SKM-1 treated with dmso at 0.1 percent for 144 hours (cell line): ENCODE measurements around the gene RHBDL3.
A peak's percentile ranks its signal among the peaks of the same experiment; 100 is the strongest.
"Not testable (repeated sequence)": the region's sequence is repeated elsewhere in the genome, so short reads cannot be mapped to it uniquely, and the experiment has no call there.

Experiments
- DNase-seq: peaks from one replicate; lab custom pipeline; 2025; ENCODE audit not compliant: unreplicated experiment; lab: John Stamatoyannopoulos, UW

Gene RHBDL3

DNA sequence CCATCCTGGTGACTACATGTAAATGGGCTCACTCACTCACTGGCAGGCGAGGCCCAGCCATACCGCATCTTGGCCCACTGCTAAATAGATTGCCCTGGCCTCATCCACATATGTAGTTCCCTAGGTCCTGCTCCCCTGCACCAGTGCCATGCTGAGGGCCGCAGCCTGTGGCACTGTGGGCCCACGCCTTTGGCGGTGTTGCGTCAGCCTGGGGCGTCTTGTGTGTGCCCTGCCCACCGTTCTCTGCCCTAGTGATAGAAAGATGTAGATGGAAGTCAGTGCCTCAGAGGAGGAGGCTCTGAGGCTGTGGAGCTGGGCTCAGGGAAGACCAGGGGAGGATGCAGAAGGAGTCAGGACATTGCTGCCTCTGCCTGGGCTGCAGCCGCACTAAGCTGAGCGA is 57.4 kb downstream of the RHBDL3 start:
- no peak for DNase-seq

DNA sequence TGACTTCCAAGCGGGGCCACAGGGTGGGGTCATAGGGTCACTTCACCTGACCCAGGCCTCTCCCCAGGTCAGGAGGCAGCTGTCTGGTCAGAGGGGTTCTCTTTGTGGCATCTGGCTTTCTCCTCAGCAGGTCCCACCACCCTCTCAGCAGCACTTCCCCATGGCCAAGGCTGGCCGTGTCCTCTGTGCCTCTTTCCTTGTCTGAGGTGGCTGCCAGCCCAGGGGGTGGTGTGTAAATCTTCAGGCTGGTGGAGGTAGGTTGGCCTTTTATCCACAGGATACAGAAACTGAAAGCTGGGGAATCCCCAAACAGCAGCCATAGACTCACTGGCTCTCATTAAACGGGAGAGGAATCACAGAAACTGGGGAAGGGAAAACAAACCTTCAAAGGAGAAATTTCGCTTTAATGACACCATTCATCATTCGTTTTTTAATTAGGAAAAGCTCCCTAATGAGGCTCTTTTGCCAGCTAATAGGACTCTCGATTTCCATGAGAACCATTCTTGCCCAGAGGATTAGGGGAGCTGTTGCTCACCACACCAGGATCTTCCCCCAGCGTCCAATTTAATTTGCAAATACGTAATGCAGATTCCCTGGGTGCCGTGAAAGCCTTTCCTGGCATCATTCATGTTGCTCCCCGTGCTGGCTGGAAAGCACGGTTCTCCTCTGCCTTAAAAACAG is 58.3 kb downstream of the RHBDL3 start:
- no peak for DNase-seq

DNA sequence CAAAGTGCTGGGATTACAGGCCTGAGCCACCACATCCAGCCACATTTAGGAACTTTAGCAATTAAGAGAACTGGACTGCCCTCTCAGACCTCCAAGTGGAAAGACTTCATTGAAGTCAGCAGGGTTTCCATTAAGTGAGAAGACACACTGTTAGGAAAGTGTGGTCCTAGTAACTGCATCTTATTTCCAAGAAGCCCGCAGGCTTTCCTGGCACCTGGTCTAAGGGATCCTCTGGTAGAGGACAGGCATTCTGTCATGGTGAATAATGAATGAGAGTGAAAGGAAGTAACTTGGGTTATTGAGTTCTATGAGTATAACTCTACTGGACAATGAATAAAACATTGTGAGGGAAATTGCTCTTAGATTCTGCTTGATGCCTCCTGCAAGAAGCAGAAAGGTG is 62.3 kb downstream of the RHBDL3 start:
- DNase-seq = no peak

DNA sequence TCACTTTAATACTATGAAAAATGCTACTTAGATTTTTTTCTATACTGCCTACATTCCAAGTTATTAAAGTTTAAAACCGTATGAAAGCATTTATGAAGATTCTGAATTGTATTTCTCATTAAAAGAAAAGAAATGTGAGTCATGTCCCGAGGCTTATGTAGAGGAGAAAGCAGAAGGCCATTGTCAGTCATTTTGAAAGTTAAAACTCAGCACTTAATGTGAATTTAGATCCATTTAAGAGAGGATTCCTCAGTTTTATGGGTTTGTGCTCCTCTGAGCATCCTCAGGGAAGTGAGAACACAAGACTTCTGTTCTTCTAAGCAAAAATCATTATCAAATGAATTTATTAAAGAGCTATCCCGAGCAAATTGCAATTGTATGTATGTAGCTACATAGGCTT is 64.5 kb downstream of the RHBDL3 start:
- no peak for DNase-seq

DNA sequence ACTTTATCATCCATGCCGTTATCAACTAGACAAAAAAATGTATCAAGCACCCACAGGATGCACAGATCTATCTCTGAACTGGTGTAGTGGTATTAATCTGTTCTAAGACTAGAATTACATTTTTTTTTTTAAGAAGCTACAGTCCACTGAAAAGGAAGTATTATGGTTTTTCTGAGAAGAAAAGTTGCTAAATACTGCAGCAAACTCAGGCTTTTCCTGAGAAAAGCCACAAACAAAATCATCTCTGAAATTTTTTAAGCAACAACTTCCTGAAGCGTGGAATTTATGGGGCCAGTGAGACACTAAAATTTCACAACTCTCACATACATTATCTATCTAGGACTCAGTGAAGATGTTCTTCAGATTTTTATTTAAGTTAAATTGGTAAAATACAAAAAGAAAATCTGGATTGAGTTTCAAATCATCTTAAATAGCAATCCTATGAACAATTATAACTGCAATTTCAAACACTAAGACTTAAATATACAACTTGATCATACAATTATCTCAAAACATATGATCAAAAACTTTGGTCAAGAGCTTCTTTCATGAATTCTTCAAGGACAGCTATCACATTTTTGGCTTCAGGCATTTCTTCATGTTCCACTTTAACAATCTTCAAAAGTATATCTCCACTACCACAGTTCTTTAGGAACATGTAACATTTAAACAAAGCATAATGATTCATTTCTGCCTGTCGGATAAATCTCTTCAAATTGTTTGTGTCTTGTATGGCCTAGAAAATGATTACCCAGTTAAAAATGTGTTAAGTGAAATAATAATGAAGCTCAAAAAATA is 65.8 kb downstream of the RHBDL3 start:
- peak; percentile 32 for DNase-seq

DNA sequence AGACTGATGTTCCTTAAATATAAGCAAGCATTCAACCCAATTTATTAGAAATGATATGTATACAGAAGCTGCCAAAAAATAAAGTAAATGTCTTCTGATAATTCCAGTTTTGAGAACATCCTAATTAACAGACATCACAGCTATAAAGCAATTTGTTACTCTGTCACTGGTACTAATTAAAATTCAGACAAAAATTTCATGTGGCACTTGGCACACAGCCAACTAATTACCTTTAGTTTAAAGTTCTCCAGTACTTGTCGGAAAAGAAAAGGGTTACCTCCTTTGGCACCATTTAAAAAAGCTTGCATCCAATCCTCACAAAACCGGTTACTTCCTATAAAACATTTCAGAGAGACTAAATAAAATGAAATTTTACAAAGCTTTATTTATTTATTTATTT is 67.6 kb downstream of the RHBDL3 start:
- no peak for DNase-seq

DNA sequence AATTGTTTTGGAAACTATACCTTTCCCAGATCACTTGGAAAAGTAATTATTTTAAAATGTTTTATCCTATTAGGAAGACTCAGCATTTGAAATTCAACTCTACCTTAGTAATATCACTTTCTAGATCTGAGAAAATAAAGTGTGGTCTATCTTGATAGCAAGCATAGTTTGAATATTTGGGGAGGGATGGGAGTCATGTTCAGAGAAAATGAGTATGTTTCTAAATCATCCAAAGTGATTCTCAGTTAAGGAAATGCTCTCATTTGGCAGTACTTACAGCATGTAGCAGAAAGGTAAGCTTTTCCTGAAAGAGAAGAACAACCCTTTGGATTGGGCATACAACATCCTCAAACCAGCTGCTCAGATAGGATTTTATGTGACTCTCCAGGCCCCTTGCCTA is 69.4 kb downstream of the RHBDL3 start:
- no peak for DNase-seq

DNA sequence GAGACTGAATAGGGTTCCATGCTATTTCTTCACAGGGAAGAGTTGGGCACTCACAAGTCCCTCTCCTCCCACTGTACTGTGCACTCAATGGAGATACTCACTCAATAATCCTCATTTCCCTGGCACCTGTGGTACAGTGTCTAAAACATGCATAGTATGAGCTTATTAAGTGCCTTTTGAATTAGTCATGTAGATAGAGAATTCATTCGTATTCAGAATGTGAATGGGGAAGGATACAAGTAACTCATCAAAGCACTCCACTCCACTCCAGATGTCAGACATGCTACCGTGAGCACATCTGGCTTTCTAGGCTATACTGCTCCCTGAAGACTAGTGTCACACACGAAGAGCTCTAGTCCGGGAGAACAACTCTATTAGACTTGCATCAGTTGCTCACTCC is 70.1 kb downstream of the RHBDL3 start:
- no peak for DNase-seq

DNA sequence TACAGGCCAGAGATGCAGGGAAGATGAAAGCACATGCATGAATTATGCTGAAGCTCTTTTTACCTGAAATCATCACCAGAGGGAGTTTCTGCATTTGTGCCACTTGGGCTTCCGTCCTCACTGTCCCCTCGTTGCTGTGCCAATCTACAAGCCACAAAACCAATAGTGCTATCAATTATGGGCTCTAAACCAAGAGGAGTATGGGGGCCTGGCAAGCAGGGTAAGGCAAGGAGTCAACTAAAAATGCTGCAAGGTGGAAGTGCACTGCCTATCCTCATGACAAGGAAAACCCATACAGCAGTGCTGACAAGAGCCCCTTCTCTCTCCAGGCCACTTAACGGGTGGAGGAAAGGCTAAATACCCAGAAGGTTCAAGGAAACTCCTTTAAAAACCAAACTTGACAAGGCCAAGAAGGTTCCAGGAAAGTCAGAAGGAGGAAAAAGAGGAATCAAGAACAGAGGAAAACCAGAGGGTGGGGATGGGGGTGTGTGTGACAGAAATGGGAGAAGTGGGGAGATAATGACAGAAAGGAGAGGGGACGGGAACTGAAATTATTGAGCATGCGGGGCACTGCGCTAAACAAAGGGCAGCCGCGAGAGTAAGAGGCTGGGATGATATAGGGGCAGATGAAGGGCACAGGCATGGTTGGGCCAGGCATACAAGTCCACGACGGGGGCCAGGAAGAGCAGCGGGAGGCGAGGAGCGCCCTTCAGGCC is 75.7 kb downstream of the RHBDL3 start:
- no peak for DNase-seq

DNA sequence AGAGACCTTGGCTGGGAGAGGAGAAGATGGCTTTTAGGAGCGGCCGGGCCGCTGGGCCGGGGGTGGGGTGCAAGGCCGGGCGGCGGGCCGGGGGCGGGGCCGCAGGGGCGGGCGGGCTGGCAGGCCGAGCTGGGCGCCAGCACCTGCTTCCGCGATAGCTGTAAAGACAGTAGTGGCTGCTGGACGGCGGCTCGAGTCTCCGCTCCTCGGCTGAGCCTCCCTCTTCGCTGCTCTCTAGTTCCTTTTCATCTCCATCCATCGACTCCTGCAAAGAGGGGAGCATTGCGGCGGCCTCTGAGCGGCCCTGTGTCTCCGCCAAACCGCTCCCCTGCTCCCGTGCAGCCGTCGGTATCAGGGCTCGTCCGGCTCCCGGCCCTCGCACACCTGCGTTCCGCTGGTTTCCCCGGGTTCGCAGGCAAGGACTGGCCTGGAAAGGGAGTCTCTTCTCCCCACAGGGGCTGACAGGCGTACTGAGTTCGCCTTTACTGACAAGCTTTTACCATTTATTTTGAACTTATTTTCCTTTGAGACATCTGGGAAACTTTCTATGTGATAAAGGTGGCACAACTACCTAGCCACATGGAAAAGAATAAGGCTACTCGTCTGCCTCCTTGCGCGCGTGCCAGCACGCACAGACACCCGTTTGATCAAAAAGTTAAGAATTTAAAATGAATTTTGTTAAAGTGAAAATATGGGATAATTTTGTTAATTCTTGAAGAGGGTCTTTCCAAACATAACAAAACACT is 76.4 kb downstream of the RHBDL3 start, which contains the start of gene C17orf75:
Gene C17orf75, minus strand, starts transcription at position 317 of the 746 bp plus-strand sequence. Its CDS starts 34 bp downstream, at position 283.
- peak; percentile 45 for DNase-seq

DNA sequence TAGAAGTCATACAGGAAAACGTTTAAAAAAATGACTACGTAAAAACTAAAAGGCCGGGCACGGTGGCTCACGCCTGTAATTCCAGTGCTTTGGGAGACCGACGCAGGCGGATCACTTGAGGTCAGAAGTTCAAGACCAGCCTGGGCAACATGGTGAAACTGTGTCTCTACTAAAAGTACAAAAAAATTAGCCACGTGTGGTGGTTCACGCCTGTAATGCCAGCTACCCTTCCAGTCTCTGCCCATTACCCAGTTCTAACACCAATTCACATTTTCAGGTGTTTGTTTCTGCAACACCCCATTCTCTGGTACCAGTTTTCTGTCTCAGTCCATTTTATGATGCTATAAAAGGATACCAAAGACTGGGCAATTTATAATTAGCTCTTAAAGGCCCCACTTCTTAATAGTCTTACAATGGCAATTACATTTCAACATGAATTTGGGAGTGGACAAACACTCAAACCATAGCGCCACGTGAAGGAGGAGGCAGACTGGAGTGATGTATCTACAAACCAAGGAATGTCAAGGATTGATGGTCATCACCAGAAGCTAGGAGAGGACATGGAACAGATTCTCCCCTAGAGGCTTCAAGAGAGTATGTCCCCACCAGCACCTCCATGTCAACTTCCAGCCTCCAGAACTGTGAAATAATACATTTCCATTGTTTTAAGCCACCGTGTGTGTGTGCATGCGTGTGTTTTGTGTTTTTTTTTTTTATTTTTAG is 77.1 kb downstream of the RHBDL3 start:
- no peak for DNase-seq

DNA sequence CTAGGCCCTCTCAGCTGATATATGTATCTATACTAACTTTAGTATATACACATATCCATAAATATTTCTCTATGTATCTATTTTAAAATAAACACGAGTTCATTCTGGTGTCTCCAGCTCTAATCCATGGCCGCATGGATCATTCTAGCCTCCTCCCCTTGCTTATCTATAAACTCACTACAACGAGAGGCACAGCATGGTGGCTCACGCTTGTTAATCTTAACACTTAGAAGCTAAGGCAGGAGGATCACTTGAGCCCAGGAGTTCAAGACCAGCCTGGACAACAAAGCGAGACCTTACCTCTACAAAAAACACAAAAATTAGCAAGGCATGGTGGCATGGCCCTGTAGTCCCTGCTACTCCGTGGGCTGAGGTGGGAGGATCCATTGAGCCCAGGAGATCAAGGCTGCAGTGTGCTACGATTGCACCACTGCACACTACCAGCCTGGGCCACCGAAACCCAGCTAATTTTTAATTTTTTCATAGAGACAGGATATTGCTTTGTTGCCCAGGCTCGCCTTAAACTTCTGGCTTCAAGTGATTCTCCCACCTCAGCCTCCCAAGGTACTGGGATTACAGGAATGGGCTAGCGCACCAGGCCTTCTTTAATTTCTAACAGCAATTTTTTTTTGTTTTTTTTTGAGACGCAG is 80.4 kb downstream of the RHBDL3 start:
- DNase-seq = no peak

DNA sequence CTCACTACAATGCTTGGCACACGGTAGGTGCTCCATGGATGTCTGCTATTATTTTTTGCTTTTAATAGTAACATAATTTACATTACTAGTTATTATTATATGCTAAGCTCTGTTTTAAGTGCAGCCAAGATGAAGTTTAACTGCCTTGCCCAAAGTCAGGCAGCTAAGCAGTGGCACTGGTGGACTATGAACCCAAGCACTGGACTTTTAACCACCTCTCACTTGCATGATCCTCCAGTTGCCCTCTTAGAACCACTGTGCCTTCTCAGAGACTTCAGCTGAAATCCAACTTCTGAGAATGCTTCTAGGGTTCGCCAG is 82.8 kb downstream of the RHBDL3 start:
- DNase-seq = no peak

DNA sequence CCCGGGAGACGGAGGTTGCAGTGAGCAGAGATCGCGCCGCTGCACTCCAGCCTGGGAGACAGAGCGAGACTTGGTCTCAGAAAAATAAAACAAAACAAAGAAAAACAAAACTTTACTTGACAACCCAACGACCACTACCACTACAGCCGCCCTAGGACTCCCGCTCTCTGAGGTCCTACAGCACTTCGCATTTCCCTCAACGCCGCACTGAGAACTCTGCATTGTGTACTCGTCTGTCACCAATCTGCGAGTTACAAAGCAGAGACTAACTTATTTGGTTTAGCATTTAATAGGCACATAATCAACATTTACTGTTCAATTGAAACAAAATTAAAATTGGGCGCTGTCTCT is 83.8 kb downstream of the RHBDL3 start:
- DNase-seq = no peak

DNA sequence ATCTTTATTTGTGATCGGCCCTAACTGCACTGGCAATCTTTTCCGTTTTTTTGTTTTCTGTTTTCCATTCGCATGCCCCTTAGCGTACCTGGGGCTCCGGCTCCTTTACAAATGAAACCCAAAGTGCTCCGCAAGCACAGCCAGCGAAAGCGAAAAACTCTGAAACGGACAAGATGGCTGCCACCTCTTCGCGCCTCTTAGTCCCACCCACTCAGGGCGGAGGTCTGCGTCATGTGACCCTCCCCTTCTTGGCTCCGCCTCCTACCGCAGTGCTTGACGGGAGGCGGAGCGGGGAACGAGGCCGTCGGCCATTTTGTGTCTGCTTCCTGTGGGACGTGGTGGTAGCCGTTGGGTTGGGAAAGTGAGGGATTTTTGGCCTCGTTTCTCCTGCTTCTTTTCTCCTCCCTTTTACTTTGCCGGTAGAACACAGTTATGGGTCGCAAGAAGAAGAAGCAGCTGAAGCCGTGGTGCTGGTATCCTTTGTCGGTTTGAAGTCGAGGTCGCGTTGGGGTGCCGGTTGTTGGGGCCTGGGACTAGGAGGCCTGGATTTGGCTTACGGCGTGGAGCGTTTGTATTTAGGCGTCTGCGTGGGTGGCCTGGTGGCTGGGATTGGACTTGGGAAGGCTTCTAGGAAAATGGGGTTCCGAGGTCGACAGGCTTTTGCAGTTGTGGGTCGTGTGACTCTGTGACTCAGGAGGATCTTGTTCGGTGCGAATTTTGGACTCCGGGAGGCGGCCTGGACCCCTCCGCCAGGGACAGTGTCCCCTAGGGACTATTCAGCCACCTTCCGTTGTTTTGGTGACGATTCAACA is 84.4 kb downstream of the RHBDL3 start, which contains the start of gene ZNF207:
Gene ZNF207, plus strand, starts transcription at position 304 of the 812 bp plus-strand sequence. Its CDS starts 129 bp downstream, at position 433.
- DNase-seq = peak; percentile 88

DNA sequence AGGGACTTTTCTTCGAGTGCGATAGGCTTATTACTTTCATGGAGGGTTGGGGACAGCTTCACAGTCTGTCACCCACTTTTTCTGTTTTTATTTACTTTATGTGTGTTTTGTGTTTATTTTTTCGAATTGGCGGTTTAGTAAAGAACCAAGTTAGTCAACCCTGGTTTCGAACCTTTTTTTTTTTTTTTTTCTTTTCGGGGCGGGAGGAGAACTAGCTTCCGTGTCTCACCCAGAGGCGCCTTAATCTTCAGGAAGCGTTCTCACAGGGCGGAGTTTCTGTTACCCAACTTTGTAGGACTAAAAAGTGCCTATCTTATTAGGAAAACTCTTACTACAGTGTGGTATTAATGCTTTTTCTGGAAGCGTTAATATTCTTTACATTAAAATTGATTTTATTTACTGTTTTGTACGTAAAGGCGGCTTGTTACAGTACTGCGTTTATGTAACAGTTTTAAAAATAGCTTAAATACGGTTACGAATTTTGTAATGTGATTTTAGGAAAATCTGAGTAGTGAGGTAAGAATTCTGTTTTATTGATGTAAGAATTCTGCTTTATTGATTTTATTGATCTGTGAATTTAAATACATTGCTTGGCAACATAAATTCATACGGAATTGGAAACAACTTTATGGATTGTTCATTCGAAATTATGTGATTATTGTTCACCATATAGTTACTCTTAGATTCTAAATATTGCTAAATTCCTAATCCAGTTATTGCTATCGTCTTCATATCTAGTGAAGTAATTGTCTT is 85.2 kb downstream of the RHBDL3 start:
- peak; percentile 79 for DNase-seq

DNA sequence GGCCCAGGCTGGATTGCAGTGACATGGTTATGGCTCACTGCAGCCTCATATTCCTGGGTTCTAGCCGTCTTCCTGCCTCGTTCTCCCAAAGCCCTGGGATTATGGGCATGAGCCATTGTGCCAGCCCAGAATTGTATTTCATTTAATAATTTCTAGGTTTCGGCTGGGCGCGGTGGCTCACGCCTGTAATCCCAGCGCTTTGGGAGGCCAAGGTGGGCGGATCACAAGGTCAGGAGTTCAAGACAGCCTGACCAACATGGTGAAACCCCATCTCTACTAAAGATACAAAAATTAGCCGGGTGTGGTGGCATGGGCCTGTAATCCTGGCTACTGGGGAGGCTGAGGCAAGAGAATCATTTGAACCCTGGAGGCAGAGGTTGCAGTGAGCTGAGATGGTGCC is 87.1 kb downstream of the RHBDL3 start:
- not testable (repeated sequence) for DNase-seq

DNA sequence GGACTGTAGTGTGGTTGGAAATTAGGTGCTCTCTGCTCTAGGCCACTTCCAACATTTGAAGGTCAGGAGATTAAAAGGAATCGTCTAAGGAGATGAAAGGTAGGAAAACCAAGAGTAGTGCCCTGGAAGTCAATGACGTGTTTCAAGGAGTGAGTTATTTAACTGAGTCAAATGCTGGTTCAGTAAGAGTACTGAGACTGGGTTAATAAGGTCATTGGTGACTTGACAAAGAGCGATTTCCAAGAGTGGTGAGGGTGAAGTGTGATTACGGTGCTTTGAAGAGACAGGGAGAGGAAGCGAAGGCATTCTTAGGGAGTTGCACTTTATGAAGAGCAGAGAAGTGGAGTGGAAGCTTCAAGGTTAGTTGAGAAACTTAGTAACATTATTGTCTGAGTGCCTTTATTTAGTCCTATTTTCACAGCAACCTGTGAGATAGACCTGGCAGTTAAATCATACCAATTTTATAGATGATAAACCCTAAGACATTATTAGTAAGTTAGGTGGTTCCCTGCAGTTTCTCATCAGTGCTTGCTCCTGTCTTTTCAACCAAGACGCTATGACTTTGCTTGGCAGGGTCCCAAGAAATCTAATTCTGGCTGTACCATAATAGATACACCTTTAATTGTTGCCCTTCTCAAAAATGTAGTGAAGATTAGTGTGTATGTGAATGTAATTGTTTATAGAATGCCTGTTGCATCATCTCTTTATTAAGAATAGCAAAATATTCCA is 90.2 kb downstream of the RHBDL3 start:
- no peak for DNase-seq
